Neural cell (in vitro differentiated cells): ENCODE measurements around the gene CD4. TPM values are rescaled to one million over a fixed set of nuclear protein-coding genes. Genes with fewer than 3 reads are reported as not detected.
"Not testable (repeated sequence)": the region's sequence is repeated elsewhere in the genome, so short reads cannot be mapped to it uniquely, and the experiment has no call there.

Source experiments
- H2AFZ ChIP-seq: fragments of 200-600, 300-800 bp; sonication (generic), shearing (Covaris generic); 2 replicates; pipeline ENCODE4 v1.6.0; 2014; ENCODE audit warnings: low read depth, mild to moderate bottlenecking, antibody characterized with exemption, low read length, moderate library complexity
- H3F3A ChIP-seq: fragments of 200-600 bp; shearing (Covaris generic); 2 replicates; pipeline ENCODE4 v1.6.1; 2016; ENCODE audit warnings: mild to moderate bottlenecking, moderate library complexity, mixed read lengths, antibody characterized with exemption, low read length; ENCODE audit not compliant: insufficient read depth, poor library complexity, severe bottlenecking
- H3K27ac ChIP-seq: fragments of 200-600, 300-800 bp; sonication (generic), shearing (Covaris generic); 2 replicates; pipeline ENCODE4 v1.5.1; 2014; ENCODE audit warnings: mild to moderate bottlenecking, low read length, moderate library complexity
- H3K27me3 ChIP-seq: fragments of 300-800, 200-600 bp; sonication (generic), shearing (Covaris generic); 2 replicates; pipeline ENCODE4 v1.6.0; 2014; ENCODE audit warnings: mild to moderate bottlenecking, low read depth, low read length, moderate library complexity; ENCODE audit not compliant: insufficient read depth
- H3K36me3 ChIP-seq: fragments of 300-800, 200-600 bp; sonication (generic), shearing (Covaris generic); 2 replicates; pipeline ENCODE4 v1.5.1; 2014; ENCODE audit warnings: mild to moderate bottlenecking, antibody characterized with exemption, low read length, moderate library complexity; ENCODE audit not compliant: insufficient read depth
- H3K4me2 ChIP-seq: fragments of 300-800, 200-600 bp; sonication (generic), shearing (Covaris generic); 2 replicates; pipeline ENCODE4 v1.6.0; 2014; ENCODE audit warnings: mild to moderate bottlenecking, low read length
- H3K4me3 ChIP-seq: fragments of 300-800, 200-600 bp; sonication (generic), shearing (Covaris generic); 2 replicates; pipeline ENCODE4 v1.5.1; 2014; ENCODE audit warnings: mild to moderate bottlenecking, low read length, moderate library complexity
- H3K79me2 ChIP-seq: fragments of 200-600 bp; shearing (Covaris generic); replicated peaks from 2 replicates; pipeline ENCODE4 v1.6.0; 2014; ENCODE audit warnings: mild to moderate bottlenecking, low read length, moderate library complexity; ENCODE audit not compliant: insufficient read depth
- H3K9ac ChIP-seq: fragments of 300-800, 200-600 bp; sonication (generic), shearing (Covaris generic); 2 replicates; pipeline ENCODE4 v1.6.1; 2016; ENCODE audit warnings: mild to moderate bottlenecking, low read length, mixed read lengths
- H3K9me2 ChIP-seq: fragments of 200-600 bp; shearing (Covaris generic); 2 replicates; pipeline ENCODE4 v1.6.1; 2016; ENCODE audit warnings: mild to moderate bottlenecking, low read length, mixed read lengths; ENCODE audit not compliant: insufficient read depth
- H3K9me3 ChIP-seq: fragments of 200-600, 300-800 bp; sonication (generic), shearing (Covaris generic); 2 replicates; pipeline ENCODE4 v1.6.1; 2016; ENCODE audit warnings: mild to moderate bottlenecking, mixed run types, low read length, moderate library complexity, mixed read lengths
- H4K20me1 ChIP-seq: fragments of 200-600 bp; shearing (Covaris generic); 2 replicates; pipeline ENCODE4 v1.6.1; 2016; ENCODE audit warnings: mild to moderate bottlenecking, mixed run types; ENCODE audit not compliant: insufficient read depth
- EP300 ChIP-seq: fragments of 450-650 bp; conservative IDR thresholded peaks from 2 replicates; pipeline ENCODE4 v1.6.1; 2014; ENCODE audit warnings: antibody characterized with exemption, mild to moderate bottlenecking, moderate library complexity; ENCODE audit not compliant: poor library complexity, severe bottlenecking
- EZH2 ChIP-seq: fragments of 200-600, 300-800 bp; shearing (Covaris generic), sonication (generic); IDR thresholded peaks from 2 replicates; pipeline ENCODE4 v1.6.1; 2014; ENCODE audit warnings: antibody characterized with exemption, low read length, borderline replicate concordance, mild to moderate bottlenecking; ENCODE audit not compliant: insufficient read depth, poor library complexity, severe bottlenecking
- MXI1 ChIP-seq: fragments of 450-650 bp; conservative IDR thresholded peaks from 2 replicates; pipeline ENCODE4 v1.6.1; 2014; ENCODE audit warnings: antibody characterized with exemption, mild to moderate bottlenecking; ENCODE audit not compliant: poor library complexity, severe bottlenecking
- POLR2AphosphoS5 ChIP-seq: IDR thresholded peaks from 2 replicates; pipeline ENCODE4 v1.6.1; 2012
- RAD21 ChIP-seq: fragments of 450-650 bp; conservative IDR thresholded peaks from 2 replicates; pipeline ENCODE4 v1.6.1; 2014; ENCODE audit warnings: antibody characterized with exemption, mild to moderate bottlenecking, moderate library complexity
- SMC3 ChIP-seq: fragments of 450-650 bp; conservative IDR thresholded peaks from 2 replicates; pipeline ENCODE4 v1.6.1; 2014; ENCODE audit warnings: antibody characterized with exemption, mild to moderate bottlenecking, moderate library complexity; ENCODE audit not compliant: poor library complexity
- TAF1 ChIP-seq: IDR thresholded peaks from 2 replicates; pipeline ENCODE4 v1.6.1; 2012; ENCODE audit warnings: low read depth
- polyA minus RNA-seq: library from RNA; depleted of rRNA, polyadenylated mRNA; stranded (reverse); fragments of >200 nt; gene quantifications from 2 replicates; pipeline ENCODE4 v1.2.3, GENCODE V29; 2014
- polyA plus RNA-seq: library from polyadenylated mRNA; depleted of rRNA; stranded (reverse); fragments of >200 nt; gene quantifications from 2 replicates; pipeline ENCODE4 v1.2.3, GENCODE V29; 2014
- TF ChIP-seq, protein P1 (sequence below): IDR thresholded peaks from 2 replicates; pipeline ENCODE4 v1.6.1; 2012; ENCODE audit warnings: borderline replicate concordance
- TF ChIP-seq, protein P2 (sequence below): fragments of 450-650 bp; IDR thresholded peaks from 2 replicates; pipeline ENCODE4 v1.5.1; 2014; ENCODE audit warnings: antibody characterized with exemption, mild to moderate bottlenecking, moderate library complexity; ENCODE audit not compliant: poor library complexity, severe bottlenecking

The CD4 gene
- polyA plus RNA-seq = not detected in 2 replicates
- polyA minus RNA-seq = not detected in 2 replicates

DNA sequence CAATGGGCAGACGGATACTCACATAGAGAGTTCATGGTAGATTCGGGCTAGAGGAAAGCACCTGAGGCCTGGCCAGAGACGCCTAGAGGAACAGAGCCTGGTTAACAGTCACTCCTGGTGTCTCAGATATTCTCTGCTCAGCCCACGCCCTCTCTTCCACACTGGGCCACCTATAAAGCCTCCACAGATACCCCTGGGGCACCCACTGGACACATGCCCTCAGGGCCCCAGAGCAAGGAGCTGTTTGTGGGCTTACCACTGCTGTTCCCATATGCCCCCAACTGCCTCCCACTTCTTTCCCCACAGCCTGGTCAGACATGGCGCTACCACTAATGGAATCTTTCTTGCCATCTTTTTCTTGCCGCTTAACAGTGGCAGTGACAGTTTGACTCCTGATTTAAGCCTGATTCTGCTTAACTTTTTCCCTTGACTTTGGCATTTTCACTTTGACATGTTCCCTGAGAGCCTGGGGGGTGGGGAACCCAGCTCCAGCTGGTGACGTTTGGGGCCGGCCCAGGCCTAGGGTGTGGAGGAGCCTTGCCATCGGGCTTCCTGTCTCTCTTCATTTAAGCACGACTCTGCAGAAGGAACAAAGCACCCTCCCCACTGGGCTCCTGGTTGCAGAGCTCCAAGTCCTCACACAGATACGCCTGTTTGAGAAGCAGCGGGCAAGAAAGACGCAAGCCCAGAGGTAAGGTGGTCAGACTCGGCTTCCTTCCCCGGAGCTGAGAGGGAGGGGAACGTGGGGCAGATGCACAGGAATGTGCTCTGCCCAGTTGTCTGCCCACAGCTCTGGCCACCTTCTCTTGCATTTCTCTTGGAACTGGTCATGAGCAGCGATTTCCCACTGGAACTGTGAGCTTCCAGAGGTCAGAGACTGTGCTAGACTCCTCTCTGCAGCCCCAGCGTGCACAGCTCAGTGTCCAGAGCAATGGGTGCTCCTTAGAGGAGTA, at the start of gene CD4:
CD4 (plus strand) TSS at position 557 of the 953 bp plus-strand sequence. CDS start 10,611 bp downstream, outside the sequence.
- no peak within 1 kb of the TSS for H3K4me2 ChIP-seq
- H3K79me2 ChIP-seq = no peaks in the 10 kb centered on the region
- TF ChIP-seq RAD21 (no peak), POLR2AphosphoS5 (no peak), SMC3 (no peak), TAF1 (no peak), EZH2 (no peak), EP300 (no peak), MXI1 (no peak)
- TF ChIP-seq, protein P1, sequence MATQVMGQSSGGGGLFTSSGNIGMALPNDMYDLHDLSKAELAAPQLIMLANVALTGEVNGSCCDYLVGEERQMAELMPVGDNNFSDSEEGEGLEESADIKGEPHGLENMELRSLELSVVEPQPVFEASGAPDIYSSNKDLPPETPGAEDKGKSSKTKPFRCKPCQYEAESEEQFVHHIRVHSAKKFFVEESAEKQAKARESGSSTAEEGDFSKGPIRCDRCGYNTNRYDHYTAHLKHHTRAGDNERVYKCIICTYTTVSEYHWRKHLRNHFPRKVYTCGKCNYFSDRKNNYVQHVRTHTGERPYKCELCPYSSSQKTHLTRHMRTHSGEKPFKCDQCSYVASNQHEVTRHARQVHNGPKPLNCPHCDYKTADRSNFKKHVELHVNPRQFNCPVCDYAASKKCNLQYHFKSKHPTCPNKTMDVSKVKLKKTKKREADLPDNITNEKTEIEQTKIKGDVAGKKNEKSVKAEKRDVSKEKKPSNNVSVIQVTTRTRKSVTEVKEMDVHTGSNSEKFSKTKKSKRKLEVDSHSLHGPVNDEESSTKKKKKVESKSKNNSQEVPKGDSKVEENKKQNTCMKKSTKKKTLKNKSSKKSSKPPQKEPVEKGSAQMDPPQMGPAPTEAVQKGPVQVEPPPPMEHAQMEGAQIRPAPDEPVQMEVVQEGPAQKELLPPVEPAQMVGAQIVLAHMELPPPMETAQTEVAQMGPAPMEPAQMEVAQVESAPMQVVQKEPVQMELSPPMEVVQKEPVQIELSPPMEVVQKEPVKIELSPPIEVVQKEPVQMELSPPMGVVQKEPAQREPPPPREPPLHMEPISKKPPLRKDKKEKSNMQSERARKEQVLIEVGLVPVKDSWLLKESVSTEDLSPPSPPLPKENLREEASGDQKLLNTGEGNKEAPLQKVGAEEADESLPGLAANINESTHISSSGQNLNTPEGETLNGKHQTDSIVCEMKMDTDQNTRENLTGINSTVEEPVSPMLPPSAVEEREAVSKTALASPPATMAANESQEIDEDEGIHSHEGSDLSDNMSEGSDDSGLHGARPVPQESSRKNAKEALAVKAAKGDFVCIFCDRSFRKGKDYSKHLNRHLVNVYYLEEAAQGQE = no peak
- TF ChIP-seq, protein P2, sequence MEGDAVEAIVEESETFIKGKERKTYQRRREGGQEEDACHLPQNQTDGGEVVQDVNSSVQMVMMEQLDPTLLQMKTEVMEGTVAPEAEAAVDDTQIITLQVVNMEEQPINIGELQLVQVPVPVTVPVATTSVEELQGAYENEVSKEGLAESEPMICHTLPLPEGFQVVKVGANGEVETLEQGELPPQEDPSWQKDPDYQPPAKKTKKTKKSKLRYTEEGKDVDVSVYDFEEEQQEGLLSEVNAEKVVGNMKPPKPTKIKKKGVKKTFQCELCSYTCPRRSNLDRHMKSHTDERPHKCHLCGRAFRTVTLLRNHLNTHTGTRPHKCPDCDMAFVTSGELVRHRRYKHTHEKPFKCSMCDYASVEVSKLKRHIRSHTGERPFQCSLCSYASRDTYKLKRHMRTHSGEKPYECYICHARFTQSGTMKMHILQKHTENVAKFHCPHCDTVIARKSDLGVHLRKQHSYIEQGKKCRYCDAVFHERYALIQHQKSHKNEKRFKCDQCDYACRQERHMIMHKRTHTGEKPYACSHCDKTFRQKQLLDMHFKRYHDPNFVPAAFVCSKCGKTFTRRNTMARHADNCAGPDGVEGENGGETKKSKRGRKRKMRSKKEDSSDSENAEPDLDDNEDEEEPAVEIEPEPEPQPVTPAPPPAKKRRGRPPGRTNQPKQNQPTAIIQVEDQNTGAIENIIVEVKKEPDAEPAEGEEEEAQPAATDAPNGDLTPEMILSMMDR = no peak
- no peaks in the 10 kb centered on the region for H3K9me3 ChIP-seq
- no peaks in the 10 kb centered on the region for H3K27me3 ChIP-seq
- H3K9ac ChIP-seq = no peak within 1 kb of the TSS
- H2AFZ ChIP-seq = no peak within 1 kb of the TSS
- H3K9me2 ChIP-seq = no peaks in the 10 kb centered on the region
- H3K27ac ChIP-seq = no peak within 1 kb of the TSS
- no peaks in the 10 kb centered on the region for H3F3A ChIP-seq
- no peak within 1 kb of the TSS for H3K4me3 ChIP-seq
- H4K20me1 ChIP-seq = no peaks in the 10 kb centered on the region
- H3K36me3 ChIP-seq = no peaks in the 10 kb centered on the region

DNA sequence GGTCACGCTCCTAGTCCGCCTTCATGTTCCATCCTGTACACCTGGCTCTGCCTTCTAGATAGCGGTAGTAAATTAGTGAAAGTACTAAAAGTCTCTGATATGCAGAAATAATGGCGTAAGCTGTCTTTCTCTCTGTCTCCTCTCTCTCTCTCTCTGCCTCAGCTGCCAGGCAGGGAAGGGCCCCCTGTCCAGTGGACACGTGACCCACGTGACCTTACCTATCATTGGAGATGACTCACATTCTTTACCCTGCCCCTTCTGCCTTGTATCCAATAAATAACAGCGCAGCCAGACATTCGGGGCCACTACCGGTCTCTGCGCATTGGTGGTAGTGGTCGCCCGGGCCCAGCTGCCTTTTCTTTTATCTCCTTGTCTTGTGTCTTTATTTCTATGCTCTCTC, 47.2 kb upstream of the CD4 start:
- not testable (repeated sequence) for H3F3A ChIP-seq, H3K79me2 ChIP-seq, H2AFZ ChIP-seq, H3K9ac ChIP-seq, H3K4me2 ChIP-seq, H3K9me2 ChIP-seq, H3K27me3 ChIP-seq, H3K9me3 ChIP-seq, H3K36me3 ChIP-seq, H3K27ac ChIP-seq, H4K20me1 ChIP-seq, H3K4me3 ChIP-seq
